ENCODE results near the gene KLRG1. TPM values are rescaled to one million over a fixed set of nuclear protein-coding genes. Genes with fewer than 3 reads are reported as not detected.

The KLRG1 gene
- total and polyA plus RNA-seq, 4 donors: 0.95 to 2.8 (median 2.6) TPM

DNA sequence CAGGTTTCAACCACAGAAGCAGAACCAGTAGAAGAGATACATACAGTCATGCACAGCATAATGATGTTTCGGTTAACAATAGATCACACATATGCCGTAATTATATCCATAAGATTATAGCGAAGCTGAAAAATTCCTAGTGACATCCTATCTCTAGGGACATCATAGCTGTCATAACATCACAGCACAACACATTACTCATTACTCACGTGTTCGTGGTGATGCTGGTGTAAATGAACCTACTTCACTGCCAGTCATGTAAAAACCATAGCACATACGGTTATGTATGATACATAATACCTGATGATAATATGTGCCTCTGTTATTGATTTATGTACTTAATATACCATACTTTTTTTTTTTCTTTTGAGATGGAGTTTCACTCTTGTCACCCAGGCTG lies 44.7 kb downstream of the KLRG1 start:
- TF ChIP-seq, protein P1, sequence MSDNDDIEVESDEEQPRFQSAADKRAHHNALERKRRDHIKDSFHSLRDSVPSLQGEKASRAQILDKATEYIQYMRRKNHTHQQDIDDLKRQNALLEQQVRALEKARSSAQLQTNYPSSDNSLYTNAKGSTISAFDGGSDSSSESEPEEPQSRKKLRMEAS (IDR thresholded peaks at IDR 0.05): no peak
- TF ChIP-seq, protein P2, sequence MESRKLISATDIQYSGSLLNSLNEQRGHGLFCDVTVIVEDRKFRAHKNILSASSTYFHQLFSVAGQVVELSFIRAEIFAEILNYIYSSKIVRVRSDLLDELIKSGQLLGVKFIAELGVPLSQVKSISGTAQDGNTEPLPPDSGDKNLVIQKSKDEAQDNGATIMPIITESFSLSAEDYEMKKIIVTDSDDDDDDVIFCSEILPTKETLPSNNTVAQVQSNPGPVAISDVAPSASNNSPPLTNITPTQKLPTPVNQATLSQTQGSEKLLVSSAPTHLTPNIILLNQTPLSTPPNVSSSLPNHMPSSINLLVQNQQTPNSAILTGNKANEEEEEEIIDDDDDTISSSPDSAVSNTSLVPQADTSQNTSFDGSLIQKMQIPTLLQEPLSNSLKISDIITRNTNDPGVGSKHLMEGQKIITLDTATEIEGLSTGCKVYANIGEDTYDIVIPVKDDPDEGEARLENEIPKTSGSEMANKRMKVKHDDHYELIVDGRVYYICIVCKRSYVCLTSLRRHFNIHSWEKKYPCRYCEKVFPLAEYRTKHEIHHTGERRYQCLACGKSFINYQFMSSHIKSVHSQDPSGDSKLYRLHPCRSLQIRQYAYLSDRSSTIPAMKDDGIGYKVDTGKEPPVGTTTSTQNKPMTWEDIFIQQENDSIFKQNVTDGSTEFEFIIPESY (IDR thresholded peaks at IDR 0.05): no peak
- TF ChIP-seq, protein P3, sequence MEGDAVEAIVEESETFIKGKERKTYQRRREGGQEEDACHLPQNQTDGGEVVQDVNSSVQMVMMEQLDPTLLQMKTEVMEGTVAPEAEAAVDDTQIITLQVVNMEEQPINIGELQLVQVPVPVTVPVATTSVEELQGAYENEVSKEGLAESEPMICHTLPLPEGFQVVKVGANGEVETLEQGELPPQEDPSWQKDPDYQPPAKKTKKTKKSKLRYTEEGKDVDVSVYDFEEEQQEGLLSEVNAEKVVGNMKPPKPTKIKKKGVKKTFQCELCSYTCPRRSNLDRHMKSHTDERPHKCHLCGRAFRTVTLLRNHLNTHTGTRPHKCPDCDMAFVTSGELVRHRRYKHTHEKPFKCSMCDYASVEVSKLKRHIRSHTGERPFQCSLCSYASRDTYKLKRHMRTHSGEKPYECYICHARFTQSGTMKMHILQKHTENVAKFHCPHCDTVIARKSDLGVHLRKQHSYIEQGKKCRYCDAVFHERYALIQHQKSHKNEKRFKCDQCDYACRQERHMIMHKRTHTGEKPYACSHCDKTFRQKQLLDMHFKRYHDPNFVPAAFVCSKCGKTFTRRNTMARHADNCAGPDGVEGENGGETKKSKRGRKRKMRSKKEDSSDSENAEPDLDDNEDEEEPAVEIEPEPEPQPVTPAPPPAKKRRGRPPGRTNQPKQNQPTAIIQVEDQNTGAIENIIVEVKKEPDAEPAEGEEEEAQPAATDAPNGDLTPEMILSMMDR (IDR thresholded peaks at IDR 0.05; ENCODE audit: low read depth, low read length, missing input control): no peak
- no peak for TF ChIP-seq HNF4G (IDR thresholded peaks at IDR 0.05)
- TF ChIP-seq NR2F2 (IDR thresholded peaks at IDR 0.05): no peak
- TF ChIP-seq HNF4A (conservative IDR thresholded peaks at IDR 0.05): no peak
- no peak for TF ChIP-seq SP1 (IDR thresholded peaks at IDR 0.05)
- H3K27ac ChIP-seq (ENCODE audit: low read depth in 1 of 2, low read length in 2 of 2): no peak overlapping the region
- H3K9me3 ChIP-seq (ENCODE audit: control insufficient read depth in 4 of 4, low read length in 3 of 4): no peaks in the 10 kb centered on the region
- no peak overlapping the region for H3K4me3 ChIP-seq (ENCODE audit: low read depth in 1 of 3, low read length in 3 of 3)
- H3K27me3 ChIP-seq (ENCODE audit: control insufficient read depth in 4 of 4, insufficient read depth in 4 of 4, low read length in 3 of 4): no peaks in the 10 kb centered on the region
- H3K9ac ChIP-seq (ENCODE audit: low read depth in 1 of 2, low read length in 2 of 2): no peak overlapping the region
- no peak for DNase-seq (ENCODE audit: low spot score)
- no peaks in the 10 kb centered on the region for H3K4me1 ChIP-seq (ENCODE audit: control insufficient read depth in 4 of 4, insufficient read depth in 4 of 4, low read length in 3 of 4)
- WGBS: 97% methylated on average over 6 of the region's 6 CpGs
- H3K36me3 ChIP-seq (ENCODE audit: control insufficient read depth in 4 of 4, insufficient read depth in 3 of 4, low read depth in 1 of 4, low read length in 3 of 4): no peaks in the 10 kb centered on the region

DNA sequence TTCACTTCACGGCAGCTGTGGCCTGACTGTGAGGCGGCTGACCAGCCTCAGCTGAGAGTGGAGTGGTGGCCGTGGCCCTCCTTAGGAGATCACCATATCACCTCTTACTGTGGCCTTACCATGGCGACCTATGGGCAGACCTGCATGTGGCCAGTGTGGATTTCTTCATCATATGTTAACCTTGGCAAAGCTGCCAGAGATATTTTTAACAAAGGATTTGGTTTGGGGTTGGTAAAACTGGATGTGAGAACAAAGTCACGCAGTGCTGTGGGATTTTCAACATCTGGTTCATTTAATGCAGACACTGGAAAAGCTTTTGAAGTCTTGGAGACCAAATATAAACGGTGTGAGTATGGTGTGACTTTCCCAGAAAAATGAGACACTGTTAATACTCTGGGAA lies 46.9 kb downstream of the KLRG1 start:
- no peaks in the 10 kb centered on the region for H3K27me3 ChIP-seq (ENCODE audit: control insufficient read depth in 4 of 4, insufficient read depth in 4 of 4, low read length in 3 of 4)
- H3K9me3 ChIP-seq (ENCODE audit: control insufficient read depth in 4 of 4, low read length in 3 of 4): no peaks in the 10 kb centered on the region
- H3K27ac ChIP-seq (ENCODE audit: low read depth in 1 of 2, low read length in 2 of 2): no peak overlapping the region
- H3K36me3 ChIP-seq (ENCODE audit: control insufficient read depth in 4 of 4, insufficient read depth in 3 of 4, low read depth in 1 of 4, low read length in 3 of 4): no peaks in the 10 kb centered on the region
- no peak for DNase-seq (ENCODE audit: low spot score)
- WGBS: 86% methylated on average over 6 of the region's 6 CpGs
- H3K4me1 ChIP-seq (ENCODE audit: control insufficient read depth in 4 of 4, insufficient read depth in 4 of 4, low read length in 3 of 4): no peaks in the 10 kb centered on the region
- no peak overlapping the region for H3K9ac ChIP-seq (ENCODE audit: low read depth in 1 of 2, low read length in 2 of 2)
- no peak overlapping the region for H3K4me3 ChIP-seq (ENCODE audit: low read depth in 1 of 3, low read length in 3 of 3)
- TF ChIP-seq YY1 (IDR thresholded peaks at IDR 0.05) (no peak), RAD21 (IDR thresholded peaks at IDR 0.05) (no peak), SP1 (IDR thresholded peaks at IDR 0.05) (no peak), GABPA (IDR thresholded peaks at IDR 0.05 in 1 of 2, conservative IDR thresholded peaks at IDR 0.05 in 1 of 2) (no peak), NR2F2 (IDR thresholded peaks at IDR 0.05) (no peak), FOXA2 (IDR thresholded peaks at IDR 0.05) (no peak)
- TF ChIP-seq, protein P2 (IDR thresholded peaks at IDR 0.05): no peak

DNA sequence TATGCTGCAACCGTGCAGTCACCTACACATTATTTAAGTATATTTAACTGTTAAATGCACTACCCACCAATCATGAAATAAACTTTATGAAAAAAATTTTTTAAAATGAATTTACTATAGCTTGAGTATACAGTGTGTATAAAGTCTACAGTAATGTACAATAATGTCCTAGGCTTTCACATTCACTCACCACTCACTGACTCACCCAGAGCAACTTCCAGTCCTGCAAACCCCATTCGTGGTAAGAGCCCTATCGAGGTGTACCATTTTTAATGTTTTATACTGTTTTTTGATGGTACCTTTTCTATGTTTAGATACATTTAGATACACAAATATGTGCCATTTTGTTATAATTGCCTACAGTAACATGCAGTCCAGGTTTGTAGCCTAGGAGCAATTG lies 48.1 kb downstream of the KLRG1 start:
- WGBS: 90% methylated on average over 3 of the region's 3 CpGs
- H3K4me1 ChIP-seq (ENCODE audit: control insufficient read depth in 4 of 4, insufficient read depth in 4 of 4, low read length in 3 of 4): no peaks in the 10 kb centered on the region
- H3K27ac ChIP-seq (ENCODE audit: low read depth in 1 of 2, low read length in 2 of 2): no peak overlapping the region
- no peak overlapping the region for H3K9ac ChIP-seq (ENCODE audit: low read depth in 1 of 2, low read length in 2 of 2)
- no peaks in the 10 kb centered on the region for H3K9me3 ChIP-seq (ENCODE audit: control insufficient read depth in 4 of 4, low read length in 3 of 4)
- H3K27me3 ChIP-seq (ENCODE audit: control insufficient read depth in 4 of 4, insufficient read depth in 4 of 4, low read length in 3 of 4): no peaks in the 10 kb centered on the region
- H3K36me3 ChIP-seq (ENCODE audit: control insufficient read depth in 4 of 4, insufficient read depth in 3 of 4, low read depth in 1 of 4, low read length in 3 of 4): no peaks in the 10 kb centered on the region
- DNase-seq (ENCODE audit: low spot score): no peak
- no peak overlapping the region for H3K4me3 ChIP-seq (ENCODE audit: low read depth in 1 of 3, low read length in 3 of 3)
- TF ChIP-seq YY1 (IDR thresholded peaks at IDR 0.05) (no peak), NR2F2 (IDR thresholded peaks at IDR 0.05) (no peak), FOXA2 (IDR thresholded peaks at IDR 0.05) (no peak), JUND (IDR thresholded peaks at IDR 0.05) (no peak), SP1 (IDR thresholded peaks at IDR 0.05) (no peak), EGR1 (IDR thresholded peaks at IDR 0.05; ENCODE audit: low read depth in 2 of 2) (no peak), GABPA (IDR thresholded peaks at IDR 0.05 in 1 of 2, conservative IDR thresholded peaks at IDR 0.05 in 1 of 2) (no peak), HNF4A (conservative IDR thresholded peaks at IDR 0.05) (no peak), HNF4G (IDR thresholded peaks at IDR 0.05) (no peak)
- TF ChIP-seq, protein P3 (IDR thresholded peaks at IDR 0.05; ENCODE audit: low read depth, low read length, missing input control): no peak
- TF ChIP-seq, protein P1 (IDR thresholded peaks at IDR 0.05): no peak
- TF ChIP-seq, protein P4, sequence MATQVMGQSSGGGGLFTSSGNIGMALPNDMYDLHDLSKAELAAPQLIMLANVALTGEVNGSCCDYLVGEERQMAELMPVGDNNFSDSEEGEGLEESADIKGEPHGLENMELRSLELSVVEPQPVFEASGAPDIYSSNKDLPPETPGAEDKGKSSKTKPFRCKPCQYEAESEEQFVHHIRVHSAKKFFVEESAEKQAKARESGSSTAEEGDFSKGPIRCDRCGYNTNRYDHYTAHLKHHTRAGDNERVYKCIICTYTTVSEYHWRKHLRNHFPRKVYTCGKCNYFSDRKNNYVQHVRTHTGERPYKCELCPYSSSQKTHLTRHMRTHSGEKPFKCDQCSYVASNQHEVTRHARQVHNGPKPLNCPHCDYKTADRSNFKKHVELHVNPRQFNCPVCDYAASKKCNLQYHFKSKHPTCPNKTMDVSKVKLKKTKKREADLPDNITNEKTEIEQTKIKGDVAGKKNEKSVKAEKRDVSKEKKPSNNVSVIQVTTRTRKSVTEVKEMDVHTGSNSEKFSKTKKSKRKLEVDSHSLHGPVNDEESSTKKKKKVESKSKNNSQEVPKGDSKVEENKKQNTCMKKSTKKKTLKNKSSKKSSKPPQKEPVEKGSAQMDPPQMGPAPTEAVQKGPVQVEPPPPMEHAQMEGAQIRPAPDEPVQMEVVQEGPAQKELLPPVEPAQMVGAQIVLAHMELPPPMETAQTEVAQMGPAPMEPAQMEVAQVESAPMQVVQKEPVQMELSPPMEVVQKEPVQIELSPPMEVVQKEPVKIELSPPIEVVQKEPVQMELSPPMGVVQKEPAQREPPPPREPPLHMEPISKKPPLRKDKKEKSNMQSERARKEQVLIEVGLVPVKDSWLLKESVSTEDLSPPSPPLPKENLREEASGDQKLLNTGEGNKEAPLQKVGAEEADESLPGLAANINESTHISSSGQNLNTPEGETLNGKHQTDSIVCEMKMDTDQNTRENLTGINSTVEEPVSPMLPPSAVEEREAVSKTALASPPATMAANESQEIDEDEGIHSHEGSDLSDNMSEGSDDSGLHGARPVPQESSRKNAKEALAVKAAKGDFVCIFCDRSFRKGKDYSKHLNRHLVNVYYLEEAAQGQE (IDR thresholded peaks at IDR 0.05): no peak

Measured in liver (tissue), 9 donors.